CD4-positive, alpha-beta memory T cell (primary cell): Measurements from ENCODE around the gene IL3. TPM values are rescaled to one million over a fixed set of nuclear protein-coding genes. Genes with fewer than 3 reads are reported as not detected.
A peak's percentile ranks its signal among the peaks of the same experiment; 100 is the strongest.

Experiments
- CTCF ChIA-PET: fragments of 350-600 bp; sonication (Branson Sonifier 250); formaldehyde crosslinking; loops from one replicate; lab custom pipeline; 2021; ENCODE audit warnings: inconsistent platforms; ENCODE audit not compliant: partially characterized antibody; lab: Charles Lee
- POLR2A ChIA-PET: fragments of 350-600 bp; sonication (Branson Sonifier 250); formaldehyde crosslinking; loops from one replicate; lab custom pipeline; 2021; ENCODE audit not compliant: partially characterized antibody; lab: Charles Lee
- DNase-seq, 5 donors: peaks; one replicate each; pipeline versions ENCODE4 v3.0.0 to v3.0.0-alpha.2; 2020 to 2022; ENCODE audit warnings: mixed read lengths in 1 of 5
- H3K27ac ChIP-seq: one replicate; pipeline ENCODE4 v1.7.0; 2013; ENCODE audit warnings: low read depth, low read length
- H3K27me3 ChIP-seq: 2 replicates; pipeline ENCODE4 v1.7.0; 2013; ENCODE audit warnings: mild to moderate bottlenecking, low read length, moderate library complexity; ENCODE audit not compliant: insufficient read depth
- H3K36me3 ChIP-seq: 2 replicates; pipeline ENCODE4 v1.7.0; 2013; ENCODE audit warnings: mild to moderate bottlenecking, low read length, moderate library complexity; ENCODE audit not compliant: insufficient read depth
- H3K4me1 ChIP-seq: 2 replicates; pipeline ENCODE4 v1.7.0; 2013; ENCODE audit warnings: mild to moderate bottlenecking, low read length, moderate library complexity; ENCODE audit not compliant: insufficient read depth
- H3K4me3 ChIP-seq, 2 donors: one replicate each; pipeline ENCODE4 v1.7.0; 2013; ENCODE audit warnings: low read length in 2 of 2, mild to moderate bottlenecking in 1 of 2
- H3K9me3 ChIP-seq, 2 donors: one replicate each; pipeline ENCODE4 v1.7.0; 2013; ENCODE audit warnings: low read length in 2 of 2, control low read depth in 1 of 2; ENCODE audit not compliant: control insufficient read depth in 1 of 2
- H3K27ac Mint-ChIP-seq, 7 donors: one replicate each; pipeline ENCODE4 v1.8.0; 2020 to 2021; ENCODE audit warnings: mixed read lengths in 7 of 7, mild to moderate bottlenecking in 6 of 7, inconsistent platforms in 3 of 7, moderate library complexity in 3 of 7
- H3K27me3 Mint-ChIP-seq, 2 donors: one replicate each; pipeline ENCODE4 v1.8.0; 2020 to 2021; ENCODE audit warnings: mixed read lengths in 2 of 2
- H3K36me3 Mint-ChIP-seq, 2 donors: one replicate each; pipeline ENCODE4 v1.8.0; 2020 to 2021; ENCODE audit warnings: mixed read lengths in 2 of 2, inconsistent platforms in 1 of 2, mild to moderate bottlenecking in 1 of 2
- H3K4me1 Mint-ChIP-seq, 4 donors: one replicate each; pipeline ENCODE4 v1.8.0; 2020 to 2021; ENCODE audit warnings: mixed read lengths in 4 of 4, mild to moderate bottlenecking in 1 of 4
- H3K4me3 Mint-ChIP-seq, 8 donors: one replicate each; pipeline ENCODE4 v1.8.0; 2020 to 2021; ENCODE audit warnings: mixed read lengths in 8 of 8, mild to moderate bottlenecking in 7 of 8, moderate library complexity in 6 of 8, inconsistent platforms in 3 of 8
- H3K9me3 Mint-ChIP-seq, 8 donors: one replicate each; pipeline ENCODE4 v1.8.0; 2020 to 2021; ENCODE audit warnings: mixed read lengths in 8 of 8, mild to moderate bottlenecking in 5 of 8, inconsistent platforms in 3 of 8, moderate library complexity in 1 of 8
- intact Hi-C: fragments of 100-400 bp; cut with micrococcal nuclease; formaldehyde crosslinking; loops from one replicate; pipeline ENCODE4 v1.15.1; 2023
- polyA plus RNA-seq, 2 donors: library from polyadenylated mRNA; unstranded; fragments of 300-500 nt; fragmentation: Illumina TruSeq; gene quantifications; one replicate each; pipeline ENCODE4 v1.2.3, GENCODE V29; 2021
- total RNA-seq, 2 experiments: library from RNA; stranded (reverse); gene quantifications; one replicate each; pipeline ENCODE4 v1.2.3, GENCODE V29; 2021

Gene IL3
- total and polyA plus RNA-seq, 4 experiments from 2014 or later = not detected

- Histone ChIP-seq H3K4me1 (peaks cover 38% of the 10 kb centered on the region), H3K4me3 (no peak overlapping the region), H3K9me3 (no peaks in the 10 kb centered on the region), H3K27me3 (no peaks in the 10 kb centered on the region), H3K36me3 (no peaks in the 10 kb centered on the region), H3K27ac (no peak overlapping the region)
- Mint-ChIP-seq H3K9me3 (no peaks in the 10 kb centered on the region), H3K4me1 (peaks cover 15 to 70% (median 37%) of the 10 kb centered on the region in 4 donors), H3K27ac (peak overlapping the region in 4 of 7 donors; percentile 1 to 74 (median 44)), H3K27me3 (no peaks in the 10 kb centered on the region), H3K4me3 (no peak overlapping the region), H3K36me3 (no peaks in the 10 kb centered on the region)
- no peak for DNase-seq
- POLR2A ChIA-PET = interaction anchor here (1.4 kb wide), 1 partner anchor 27 kb away, joined by 3 read pairs; no protein-coding TSS in a partner anchor
- CTCF ChIA-PET = interaction anchor here (3.3 kb wide), 1 partner anchor 9 kb away, joined by 14 read pairs; no protein-coding TSS in a partner anchor
- intact Hi-C loops = no loop called here
These were observed 10.9 kb downstream of the IL3 start for GRCh38 chr5:132071338-132071707.

DNA sequence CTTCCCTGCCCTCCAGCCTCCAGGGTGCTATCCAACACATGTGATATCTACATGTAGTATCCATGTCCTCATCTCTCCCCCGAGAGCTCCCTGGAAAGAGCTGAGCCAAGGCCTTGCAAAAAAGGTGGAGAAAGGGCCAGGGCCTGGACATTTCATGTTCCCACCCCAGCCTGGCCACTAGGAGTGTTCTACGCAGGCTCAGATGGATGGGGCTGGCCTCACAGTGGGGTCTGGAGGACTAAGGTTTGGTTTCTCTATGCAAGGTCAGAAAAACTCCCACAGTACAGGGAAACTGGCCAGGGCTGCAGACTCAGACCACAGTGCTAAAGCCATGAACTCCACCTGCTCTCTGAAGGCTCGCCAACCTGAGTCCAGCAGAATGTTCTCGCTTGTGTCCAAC is 11.6 kb downstream of the IL3 start:
- no peak overlapping the region for H3K4me3 ChIP-seq
- no peak for DNase-seq
- intact Hi-C loops = no loop called here
- peaks cover 19 to 77% (median 40%) of the 10 kb centered on the region in 4 donors for H3K4me1 Mint-ChIP-seq
- ChIA-PET CTCF (interaction anchor here (0.9 to 3.3 kb wide), 2 partner anchors 10 to 62 kb away, joined by 4 to 14 read pairs; no protein-coding TSS in a partner anchor), POLR2A (interaction anchor here (1.1 to 1.4 kb wide), 2 partner anchors 9 to 27 kb away, joined by 3 read pairs; no protein-coding TSS in a partner anchor)
- H3K27me3 Mint-ChIP-seq = no peaks in the 10 kb centered on the region
- no peaks in the 10 kb centered on the region for H3K9me3 Mint-ChIP-seq
- peak overlapping the region in 1 of 8 donors; percentile 39 for H3K4me3 Mint-ChIP-seq
- H3K9me3 ChIP-seq = no peaks in the 10 kb centered on the region
- peak overlapping the region in 4 of 7 donors; percentile 9 to 61 (median 41) for H3K27ac Mint-ChIP-seq
- H3K36me3 ChIP-seq = no peaks in the 10 kb centered on the region
- H3K4me1 ChIP-seq = peaks cover 45% of the 10 kb centered on the region
- no peak overlapping the region for H3K27ac ChIP-seq
- no peaks in the 10 kb centered on the region for H3K27me3 ChIP-seq
- H3K36me3 Mint-ChIP-seq = no peaks in the 10 kb centered on the region

DNA sequence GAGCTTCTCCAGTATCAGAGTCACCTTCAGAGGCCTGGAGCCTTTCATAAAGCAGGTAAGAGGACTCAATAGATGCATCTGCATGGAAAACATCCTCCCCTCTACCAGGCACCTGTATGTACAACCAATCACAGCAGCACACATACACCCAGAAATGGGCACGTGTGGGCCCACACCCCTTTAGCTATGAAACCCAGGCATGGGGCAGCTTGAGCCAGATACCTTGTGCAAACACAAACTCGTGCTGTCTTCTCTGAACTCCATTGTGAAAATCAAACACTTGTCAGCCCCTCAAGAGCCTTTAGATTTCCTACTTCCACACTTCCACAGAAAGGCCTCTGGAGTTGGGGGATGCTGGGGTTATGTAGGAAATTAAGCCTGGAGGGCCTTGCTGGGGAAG is 12.1 kb downstream of the IL3 start:
- Mint-ChIP-seq H3K4me1 (peaks cover 23 to 78% (median 44%) of the 10 kb centered on the region in 4 donors), H3K27ac (peak overlapping the region in 3 of 7 donors; percentile 36 to 61 (median 46)), H3K9me3 (no peaks in the 10 kb centered on the region), H3K27me3 (no peaks in the 10 kb centered on the region), H3K36me3 (no peaks in the 10 kb centered on the region), H3K4me3 (peak overlapping the region in 1 of 8 donors; percentile 39)
- H3K4me1 ChIP-seq = peaks cover 46% of the 10 kb centered on the region
- intact Hi-C loops = no loop called here
- H3K36me3 ChIP-seq = no peaks in the 10 kb centered on the region
- no peak for DNase-seq
- H3K27me3 ChIP-seq = no peaks in the 10 kb centered on the region
- no peak overlapping the region for H3K27ac ChIP-seq
- no peaks in the 10 kb centered on the region for H3K9me3 ChIP-seq
- ChIA-PET POLR2A (interaction anchor here (1.1 to 1.4 kb wide), 3 partner anchors 8 to 26 kb away, joined by 3 read pairs; no protein-coding TSS in a partner anchor), CTCF (interaction anchor here (0.9 to 3.3 kb wide), 3 partner anchors 10 to 62 kb away, joined by 4 to 14 read pairs (median 4); no protein-coding TSS in a partner anchor)
- H3K4me3 ChIP-seq = no peak overlapping the region

- intact Hi-C loops = loop anchor here (2.0 kb wide), 1 partner anchor 21 kb away; no protein-coding TSS in a partner anchor
- CTCF ChIA-PET = interaction anchor here (0.9 to 3.3 kb wide), 7 partner anchors 9 to 108 kb away, joined by 3 to 14 read pairs (median 5); no protein-coding TSS in a partner anchor
- Histone ChIP-seq H3K27ac (no peak within 1 kb of the TSS), H3K27me3 (no peaks in the 10 kb centered on the region), H3K4me1 (peaks cover 52% of the 10 kb centered on the region), H3K9me3 (no peaks in the 10 kb centered on the region), H3K36me3 (no peaks in the 10 kb centered on the region), H3K4me3 (no peak within 1 kb of the TSS)
- Mint-ChIP-seq H3K27me3 (no peaks in the 10 kb centered on the region), H3K27ac (peak within 1 kb of the TSS; percentile 13 to 61 (median 36)), H3K9me3 (no peaks in the 10 kb centered on the region), H3K4me1 (peaks cover 24 to 84% (median 50%) of the 10 kb centered on the region in 4 donors), H3K4me3 (peak within 1 kb of the TSS in 5 of 8 donors; percentile 1 to 45 (median 38)), H3K36me3 (no peaks in the 10 kb centered on the region)
- POLR2A ChIA-PET = interaction anchor here (1.0 to 2.1 kb wide), 5 partner anchors 9 to 61 kb away, joined by 3 to 6 read pairs (median 3); no protein-coding TSS in a partner anchor
- no peak for DNase-seq
These were observed 13.0 kb downstream of the IL3 start, which contains the start of gene CSF2 for GRCh38 chr5:132073231-132074013. TSS of gene CSF2 (plus strand) at chr5:132073789. CDS start at chr5:132073824, 35 bp downstream.

GRCh38 chr5:132074091-132074771 is 13.8 kb downstream of the IL3 start:
- Histone ChIP-seq H3K4me3 (no peak overlapping the region), H3K36me3 (no peaks in the 10 kb centered on the region), H3K9me3 (no peaks in the 10 kb centered on the region), H3K27ac (no peak overlapping the region), H3K4me1 (peaks cover 52% of the 10 kb centered on the region), H3K27me3 (no peaks in the 10 kb centered on the region)
- intact Hi-C loops = loop anchor here (2.0 kb wide), 1 partner anchor 21 kb away; no protein-coding TSS in a partner anchor
- Mint-ChIP-seq H3K36me3 (no peaks in the 10 kb centered on the region), H3K4me3 (peak overlapping the region in 4 of 8 donors; percentile 1 to 45 (median 26)), H3K4me1 (peaks cover 24 to 84% (median 50%) of the 10 kb centered on the region in 4 donors), H3K27ac (peak overlapping the region in 4 of 7 donors; percentile 13 to 29 (median 20)), H3K27me3 (no peaks in the 10 kb centered on the region), H3K9me3 (no peaks in the 10 kb centered on the region)
- DNase-seq = no peak
- ChIA-PET CTCF (interaction anchor here (1.3 to 3.3 kb wide), 6 partner anchors 8 to 107 kb away, joined by 3 to 14 read pairs (median 6); no protein-coding TSS in a partner anchor), POLR2A (interaction anchor here (1.0 to 2.1 kb wide), 5 partner anchors 8 to 60 kb away, joined by 3 to 6 read pairs (median 3); no protein-coding TSS in a partner anchor)

DNA sequence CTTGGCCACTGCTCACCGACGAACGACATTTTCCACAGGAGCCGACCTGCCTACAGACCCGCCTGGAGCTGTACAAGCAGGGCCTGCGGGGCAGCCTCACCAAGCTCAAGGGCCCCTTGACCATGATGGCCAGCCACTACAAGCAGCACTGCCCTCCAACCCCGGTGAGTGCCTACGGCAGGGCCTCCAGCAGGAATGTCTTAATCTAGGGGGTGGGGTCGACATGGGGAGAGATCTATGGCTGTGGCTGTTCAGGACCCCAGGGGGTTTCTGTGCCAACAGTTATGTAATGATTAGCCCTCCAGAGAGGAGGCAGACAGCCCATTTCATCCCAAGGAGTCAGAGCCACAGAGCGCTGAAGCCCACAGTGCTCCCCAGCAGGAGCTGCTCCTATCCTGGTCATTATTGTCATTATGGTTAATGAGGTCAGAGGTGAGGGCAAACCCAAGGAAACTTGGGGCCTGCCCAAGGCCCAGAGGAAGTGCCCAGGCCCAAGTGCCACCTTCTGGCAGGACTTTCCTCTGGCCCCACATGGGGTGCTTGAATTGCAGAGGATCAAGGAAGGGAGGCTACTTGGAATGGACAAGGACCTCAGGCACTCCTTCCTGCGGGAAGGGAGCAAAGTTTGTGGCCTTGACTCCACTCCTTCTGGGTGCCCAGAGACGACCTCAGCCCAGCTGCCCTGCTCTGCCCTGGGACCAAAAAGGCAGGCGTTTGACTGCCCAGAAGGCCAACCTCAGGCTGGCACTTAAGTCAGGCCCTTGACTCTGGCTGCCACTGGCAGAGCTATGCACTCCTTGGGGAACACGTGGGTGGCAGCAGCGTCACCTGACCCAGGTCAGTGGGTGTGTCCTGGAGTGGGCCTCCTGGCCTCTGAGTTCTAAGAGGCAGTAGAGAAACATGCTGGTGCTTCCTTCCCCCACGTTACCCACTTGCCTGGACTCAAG is 14.6 kb downstream of the IL3 start:
- Mint-ChIP-seq H3K9me3 (no peaks in the 10 kb centered on the region), H3K36me3 (no peaks in the 10 kb centered on the region), H3K27me3 (no peaks in the 10 kb centered on the region), H3K4me3 (peak overlapping the region in 6 of 8 donors; percentile 39 to 72 (median 54)), H3K27ac (peak overlapping the region in 6 of 7 donors; percentile 12 to 86 (median 51)), H3K4me1 (peaks cover 24 to 85% (median 49%) of the 10 kb centered on the region in 4 donors)
- DNase-seq = no peak
- Histone ChIP-seq H3K27ac (no peak overlapping the region), H3K4me1 (peaks cover 52% of the 10 kb centered on the region), H3K27me3 (no peaks in the 10 kb centered on the region), H3K4me3 (no peak overlapping the region), H3K36me3 (no peaks in the 10 kb centered on the region), H3K9me3 (no peaks in the 10 kb centered on the region)
- ChIA-PET CTCF (interaction anchor here (1.3 to 3.3 kb wide), 5 partner anchors 10 to 59 kb away, joined by 4 to 14 read pairs (median 6); no protein-coding TSS in a partner anchor), POLR2A (interaction anchor here (1.0 to 2.1 kb wide), 4 partner anchors 7 to 29 kb away, joined by 3 to 6 read pairs (median 3); no protein-coding TSS in a partner anchor)
- intact Hi-C loops = loop anchor here (2.0 kb wide), 1 partner anchor 20 kb away; no protein-coding TSS in a partner anchor
